ENCODE results near the gene NDFIP2.

GRCh38 chr13:79532576-79532975 lies 51.6 kb downstream of the NDFIP2 start:
- TF ChIP-seq POLR2AphosphoS5 (IDR thresholded peaks at IDR 0.05), result no peak
- TF ChIP-seq, protein P1, sequence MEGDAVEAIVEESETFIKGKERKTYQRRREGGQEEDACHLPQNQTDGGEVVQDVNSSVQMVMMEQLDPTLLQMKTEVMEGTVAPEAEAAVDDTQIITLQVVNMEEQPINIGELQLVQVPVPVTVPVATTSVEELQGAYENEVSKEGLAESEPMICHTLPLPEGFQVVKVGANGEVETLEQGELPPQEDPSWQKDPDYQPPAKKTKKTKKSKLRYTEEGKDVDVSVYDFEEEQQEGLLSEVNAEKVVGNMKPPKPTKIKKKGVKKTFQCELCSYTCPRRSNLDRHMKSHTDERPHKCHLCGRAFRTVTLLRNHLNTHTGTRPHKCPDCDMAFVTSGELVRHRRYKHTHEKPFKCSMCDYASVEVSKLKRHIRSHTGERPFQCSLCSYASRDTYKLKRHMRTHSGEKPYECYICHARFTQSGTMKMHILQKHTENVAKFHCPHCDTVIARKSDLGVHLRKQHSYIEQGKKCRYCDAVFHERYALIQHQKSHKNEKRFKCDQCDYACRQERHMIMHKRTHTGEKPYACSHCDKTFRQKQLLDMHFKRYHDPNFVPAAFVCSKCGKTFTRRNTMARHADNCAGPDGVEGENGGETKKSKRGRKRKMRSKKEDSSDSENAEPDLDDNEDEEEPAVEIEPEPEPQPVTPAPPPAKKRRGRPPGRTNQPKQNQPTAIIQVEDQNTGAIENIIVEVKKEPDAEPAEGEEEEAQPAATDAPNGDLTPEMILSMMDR (IDR thresholded peaks at IDR 0.05 in 8 of 11, conservative IDR thresholded peaks at IDR 0.05 in 3 of 11), result no peak
- no peak for TF ChIP-seq POLR2A (IDR thresholded peaks at IDR 0.05)

Data from spleen (tissue), 7 donors.